GM12892 (cell line): Measurements from ENCODE around the gene RNF7.
"Not testable (repeated sequence)": the region's sequence is repeated elsewhere in the genome, so short reads cannot be mapped to it uniquely, and the experiment has no call there.

Experiments
- POLR2A ChIP-seq: IDR thresholded peaks from 2 replicates; pipeline ENCODE4 v1.6.1; 2011; ENCODE audit warnings: low read depth, low read length, control low read depth
- POLR2AphosphoS5 ChIP-seq: IDR thresholded peaks from 2 replicates; pipeline ENCODE4 v1.6.1; 2011; ENCODE audit warnings: low read depth, low read length, control low read depth
- TAF1 ChIP-seq: IDR thresholded peaks from 2 replicates; pipeline ENCODE4 v1.6.1; 2011; ENCODE audit warnings: low read depth, mild to moderate bottlenecking, control low read depth, low read length, borderline replicate concordance

- TF ChIP-seq POLR2AphosphoS5, TAF1, POLR2A: not testable (repeated sequence)
Measured at GRCh38 chr3:141692973-141693372, 45.1 kb upstream of the RNF7 start.
